Tibial artery (tissue), 4 donors: ENCODE measurements around the gene GLYATL3.

Experiments used
- DNase-seq, 2 donors: peaks; one replicate each; pipeline ENCODE4 v3.0.0-alpha.2; 2019
- H3K27ac ChIP-seq, 2 donors: fragments of 200-600 bp; sonication (generic) in 1 of 2; 1 replicate in 1 of 2; 2 replicates in 1 of 2; pipeline ENCODE4 v1.5.1; 2018 to 2019; ENCODE audit warnings: mild to moderate bottlenecking in 1 of 2
- H3K27me3 ChIP-seq, 2 donors: fragments of 200-600 bp; sonication (generic) in 1 of 2; one replicate each; pipeline versions ENCODE4 v1.5.1 to v1.6.0; 2016 to 2019
- H3K36me3 ChIP-seq, 3 donors: fragments of 200-600 bp; sonication (generic) in 2 of 3; one replicate each; pipeline ENCODE4 v1.5.1; 2016 to 2019; ENCODE audit warnings: mild to moderate bottlenecking in 2 of 3
- H3K4me1 ChIP-seq, 4 donors: fragments of 200-600 bp; sonication (generic) in 2 of 4; 1 replicate in 3 of 4; 2 replicates in 1 of 4; pipeline ENCODE4 v1.5.1; 2016 to 2019
- H3K4me3 ChIP-seq, 2 donors: fragments of 200-600 bp; sonication (generic) in 1 of 2; 1 replicate in 1 of 2; 2 replicates in 1 of 2; pipeline ENCODE4 v1.5.1; 2018 to 2019; ENCODE audit warnings: mild to moderate bottlenecking in 2 of 2
- H3K9me3 ChIP-seq, 3 donors: fragments of 200-600 bp; sonication (generic) in 1 of 3; one replicate each; pipeline ENCODE4 v1.5.1; 2016 to 2019
- intact Hi-C: fragments of 100-400 bp; cut with DNase I; formaldehyde crosslinking; loops from one replicate; pipeline ENCODE4 v1.15.0; 2023; ENCODE audit warnings: low total_unique reads
- TF ChIP-seq, protein P1 (sequence below), 2 experiments: fragments of 200-600 bp in 1 of 2; fragments of 450-650 bp in 1 of 2; IDR thresholded peaks; one replicate each; pipeline ENCODE4 v1.5.1; 2017 to 2019; ENCODE audit warnings: antibody characterized with exemption in 2 of 2, mild to moderate bottlenecking in 1 of 2, moderate library complexity in 1 of 2

The GLYATL3 gene

DNA sequence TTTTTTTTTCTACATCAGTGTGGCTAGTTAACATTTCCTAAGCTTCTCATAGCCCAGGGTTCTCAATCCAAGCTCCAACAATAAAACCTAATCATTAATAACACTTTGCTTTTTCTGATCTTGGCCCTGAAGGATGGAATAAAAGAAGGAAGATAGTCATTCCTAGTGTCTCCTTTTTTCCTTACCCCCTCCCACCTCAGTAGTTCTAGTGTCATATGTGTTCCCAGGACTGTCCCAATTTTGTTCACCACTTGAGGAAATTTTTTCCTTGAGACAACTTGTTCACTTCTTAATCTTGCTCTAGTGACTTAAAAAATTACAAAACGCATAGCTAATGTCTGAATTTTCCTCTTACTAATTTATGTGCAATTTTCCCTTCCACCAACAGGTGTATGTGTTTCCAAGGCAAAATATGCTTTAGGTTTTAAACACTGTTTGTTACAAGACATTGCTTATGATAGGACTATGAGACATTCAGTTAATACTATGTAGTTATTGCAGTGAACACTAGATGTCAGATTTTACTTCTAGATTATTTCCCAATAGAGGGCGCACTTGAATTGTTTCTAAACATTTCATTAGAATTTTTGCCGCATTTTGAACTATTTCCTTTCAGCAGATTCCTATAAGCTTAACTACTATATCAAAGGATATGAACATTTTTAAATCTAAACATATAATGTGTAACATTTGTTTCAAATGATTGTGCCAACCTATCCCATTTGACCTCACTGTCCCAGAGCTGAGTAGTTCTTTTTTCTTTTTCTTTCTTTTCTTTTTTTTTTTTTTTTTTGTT, 32.2 kb downstream of the GLYATL3 start:
- Histone ChIP-seq H3K27ac (no peak overlapping the region), H3K36me3 (no peaks in the 10 kb centered on the region), H3K4me3 (no peak overlapping the region), H3K9me3 (no peaks in the 10 kb centered on the region), H3K27me3 (no peaks in the 10 kb centered on the region), H3K4me1 (no peaks in the 10 kb centered on the region)
- DNase-seq = no peak
- TF ChIP-seq, protein P1, sequence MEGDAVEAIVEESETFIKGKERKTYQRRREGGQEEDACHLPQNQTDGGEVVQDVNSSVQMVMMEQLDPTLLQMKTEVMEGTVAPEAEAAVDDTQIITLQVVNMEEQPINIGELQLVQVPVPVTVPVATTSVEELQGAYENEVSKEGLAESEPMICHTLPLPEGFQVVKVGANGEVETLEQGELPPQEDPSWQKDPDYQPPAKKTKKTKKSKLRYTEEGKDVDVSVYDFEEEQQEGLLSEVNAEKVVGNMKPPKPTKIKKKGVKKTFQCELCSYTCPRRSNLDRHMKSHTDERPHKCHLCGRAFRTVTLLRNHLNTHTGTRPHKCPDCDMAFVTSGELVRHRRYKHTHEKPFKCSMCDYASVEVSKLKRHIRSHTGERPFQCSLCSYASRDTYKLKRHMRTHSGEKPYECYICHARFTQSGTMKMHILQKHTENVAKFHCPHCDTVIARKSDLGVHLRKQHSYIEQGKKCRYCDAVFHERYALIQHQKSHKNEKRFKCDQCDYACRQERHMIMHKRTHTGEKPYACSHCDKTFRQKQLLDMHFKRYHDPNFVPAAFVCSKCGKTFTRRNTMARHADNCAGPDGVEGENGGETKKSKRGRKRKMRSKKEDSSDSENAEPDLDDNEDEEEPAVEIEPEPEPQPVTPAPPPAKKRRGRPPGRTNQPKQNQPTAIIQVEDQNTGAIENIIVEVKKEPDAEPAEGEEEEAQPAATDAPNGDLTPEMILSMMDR (IDR thresholded peaks at IDR 0.05) = peak; percentile 45 to 49
- intact Hi-C loops = no loop called here

DNA sequence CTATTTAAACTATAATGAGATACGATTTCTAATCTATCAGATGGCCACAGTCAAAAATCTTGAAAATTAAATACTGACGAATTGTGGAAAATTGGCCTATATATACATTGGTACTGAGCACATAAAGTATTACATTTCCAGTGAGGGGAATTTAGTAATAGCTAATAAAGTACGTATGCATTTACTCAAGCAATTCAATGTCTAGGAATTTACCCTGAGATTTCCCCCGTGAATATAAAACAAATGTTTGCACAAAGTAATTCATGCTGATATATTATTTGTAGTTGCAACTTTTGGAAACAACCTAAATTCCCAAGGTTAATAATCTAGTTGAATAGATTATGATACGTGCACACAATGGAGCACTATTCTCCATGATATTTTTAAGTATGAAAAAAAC, 36.1 kb downstream of the GLYATL3 start:
- Histone ChIP-seq H3K4me1 (no peaks in the 10 kb centered on the region), H3K4me3 (no peak overlapping the region), H3K27me3 (no peaks in the 10 kb centered on the region), H3K27ac (no peak overlapping the region), H3K9me3 (no peaks in the 10 kb centered on the region), H3K36me3 (no peaks in the 10 kb centered on the region)
- intact Hi-C loops = no loop called here
- no peak for DNase-seq
- TF ChIP-seq, protein P1 (IDR thresholded peaks at IDR 0.05) = no peak

DNA sequence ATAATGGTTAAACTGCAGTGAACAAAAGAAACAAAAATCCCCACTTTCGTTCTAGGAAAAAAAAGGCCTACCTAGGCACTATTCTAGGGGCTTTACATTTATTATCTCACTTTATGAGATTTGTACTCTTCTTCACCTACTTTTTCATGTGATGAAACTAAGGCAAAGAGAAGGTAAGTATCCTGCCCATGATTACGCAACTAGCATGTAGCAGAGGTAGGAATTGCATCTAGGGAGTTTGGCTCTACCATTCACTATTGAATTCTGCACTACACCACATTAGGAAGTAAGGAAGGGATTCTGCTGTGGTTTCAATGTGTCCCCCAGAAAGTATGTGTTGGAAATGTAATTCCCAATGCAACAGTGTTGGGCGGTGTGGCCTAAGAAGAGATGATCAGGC, 39.4 kb downstream of the GLYATL3 start:
- Histone ChIP-seq H3K9me3 (no peaks in the 10 kb centered on the region), H3K27ac (no peak overlapping the region), H3K27me3 (no peaks in the 10 kb centered on the region), H3K4me3 (no peak overlapping the region), H3K4me1 (no peaks in the 10 kb centered on the region), H3K36me3 (no peaks in the 10 kb centered on the region)
- no peak for DNase-seq
- intact Hi-C loops = no loop called here
- TF ChIP-seq, protein P1 (IDR thresholded peaks at IDR 0.05) = no peak

DNA sequence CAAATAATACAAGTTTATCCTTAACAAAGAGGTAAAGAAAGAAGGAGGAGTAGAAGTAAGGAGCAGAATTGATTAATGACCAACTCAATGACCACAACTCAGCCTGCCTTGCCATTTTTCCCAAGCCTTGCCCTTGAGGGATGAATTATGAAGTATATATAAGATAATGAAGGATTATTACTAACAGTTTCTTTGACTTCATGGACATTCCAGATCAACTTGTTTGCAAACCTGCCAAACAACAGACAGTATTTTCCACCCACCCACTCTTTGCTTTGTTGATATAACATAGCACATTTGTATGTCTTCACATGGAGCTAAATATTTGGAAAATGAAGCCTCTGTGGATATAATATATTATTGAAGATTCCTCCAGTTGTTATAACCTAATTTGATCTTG, 40.9 kb downstream of the GLYATL3 start:
- H3K27ac ChIP-seq = no peak overlapping the region
- H3K36me3 ChIP-seq = no peaks in the 10 kb centered on the region
- TF ChIP-seq, protein P1 (IDR thresholded peaks at IDR 0.05) = no peak
- H3K9me3 ChIP-seq = no peaks in the 10 kb centered on the region
- H3K4me3 ChIP-seq = no peak overlapping the region
- intact Hi-C loops = no loop called here
- no peak for DNase-seq
- no peaks in the 10 kb centered on the region for H3K4me1 ChIP-seq
- H3K27me3 ChIP-seq = no peaks in the 10 kb centered on the region

DNA sequence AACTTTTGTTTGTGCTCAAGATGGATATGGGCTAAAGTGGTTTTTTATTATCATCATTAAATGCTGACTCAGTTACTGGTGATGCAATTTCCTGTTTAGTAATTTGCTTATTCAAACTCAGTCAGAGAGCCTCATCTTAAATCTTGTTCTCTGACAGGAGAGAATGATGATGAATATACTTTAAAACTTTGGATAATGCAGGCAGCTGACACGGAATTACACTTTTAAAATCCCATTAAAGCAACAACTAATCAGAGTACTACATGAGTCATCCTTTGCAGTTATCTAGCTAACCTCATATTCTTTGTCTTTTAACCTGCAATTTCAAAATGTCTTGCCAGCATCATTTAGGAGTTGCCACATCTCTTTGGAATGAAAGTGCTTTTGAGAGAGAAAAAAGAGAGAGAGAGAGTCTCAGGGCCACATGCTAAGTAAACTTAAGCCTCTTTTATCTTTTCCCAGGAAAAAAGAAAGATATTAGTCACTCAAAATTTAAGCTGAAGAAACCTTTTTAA, 41.5 kb downstream of the GLYATL3 start:
- intact Hi-C loops = no loop called here
- DNase-seq = no peak
- TF ChIP-seq, protein P1 (IDR thresholded peaks at IDR 0.05) = no peak
- H3K4me1 ChIP-seq = no peaks in the 10 kb centered on the region
- H3K9me3 ChIP-seq = no peaks in the 10 kb centered on the region
- H3K27me3 ChIP-seq = no peaks in the 10 kb centered on the region
- H3K4me3 ChIP-seq = no peak overlapping the region
- no peak overlapping the region for H3K27ac ChIP-seq
- no peaks in the 10 kb centered on the region for H3K36me3 ChIP-seq
